ENCODE results near the gene FNDC3A. TPM values are rescaled to one million over a fixed set of nuclear protein-coding genes. Genes with fewer than 3 reads are reported as not detected.
A peak's percentile ranks its signal among the peaks of the same experiment; 100 is the strongest.
"Not testable (repeated sequence)": the region's sequence is repeated elsewhere in the genome, so short reads cannot be mapped to it uniquely, and the experiment has no call there.

Gene FNDC3A
- total RNA-seq, 1 donor from 2014 or later: 22.7 TPM

- TF ChIP-seq CTCF (IDR thresholded peaks at IDR 0.05): no peak
- Histone ChIP-seq H3K4me3 (peak overlapping the region in 1 of 2 donors; percentile 3), H3K27ac (no peak overlapping the region), H3K4me1 (peaks cover 0 to 13% of the 10 kb centered on the region in 2 donors), H3K27me3 (no peaks in the 10 kb centered on the region), H3K36me3 (peaks cover 6 to 23% of the 10 kb centered on the region in 2 donors), H3K9me3 (no peaks in the 10 kb centered on the region)
- intact Hi-C loops (cut with DNase I): loop anchor here (5.0 kb wide), 1 partner anchor 136 kb away; the partner anchor contains the start of gene FNDC3A
- no peak for DNase-seq (ENCODE audit: low spot score in 2 of 2)
Observed at GRCh38 chr13:49112782-49113525, 137.2 kb downstream of the FNDC3A start.

- Histone ChIP-seq H3K27me3 (no peaks in the 10 kb centered on the region), H3K9me3 (no peaks in the 10 kb centered on the region), H3K4me1 (peaks cover 0 to 13% of the 10 kb centered on the region in 2 donors), H3K36me3 (peaks cover 13 to 31% of the 10 kb centered on the region in 2 donors), H3K27ac (no peak overlapping the region), H3K4me3 (peak overlapping the region in 1 of 2 donors; percentile 3)
- no peak for DNase-seq (ENCODE audit: low spot score in 2 of 2)
- intact Hi-C loops (cut with DNase I): loop anchor here (5.0 kb wide), 1 partner anchor 136 kb away; the partner anchor contains the start of gene FNDC3A
- TF ChIP-seq CTCF (IDR thresholded peaks at IDR 0.05): no peak
Observed at GRCh38 chr13:49113526-49114286, 138.0 kb downstream of the FNDC3A start.

- Histone ChIP-seq H3K4me1 (peaks cover 0 to 8% of the 10 kb centered on the region in 2 donors), H3K9me3 (no peaks in the 10 kb centered on the region), H3K27me3 (no peaks in the 10 kb centered on the region), H3K36me3 (peaks cover 19 to 38% of the 10 kb centered on the region in 2 donors), H3K27ac (no peak overlapping the region), H3K4me3 (no peak overlapping the region)
- no peak for DNase-seq (ENCODE audit: low spot score in 2 of 2)
- no peak for TF ChIP-seq CTCF (IDR thresholded peaks at IDR 0.05)
- intact Hi-C loops (cut with DNase I): no loop called here
Observed at GRCh38 chr13:49116873-49117272, 141.2 kb downstream of the FNDC3A start.

- peaks cover 19 to 38% of the 10 kb centered on the region in 2 donors for H3K36me3 ChIP-seq
- H3K4me3 ChIP-seq; H3K9me3 ChIP-seq; intact Hi-C loops (cut with DNase I); H3K4me1 ChIP-seq; DNase-seq (ENCODE audit: low spot score in 2 of 2); H3K27ac ChIP-seq; H3K27me3 ChIP-seq: not testable (repeated sequence)
Observed at GRCh38 chr13:49118455-49118854, 142.7 kb downstream of the FNDC3A start.

GRCh38 chr13:49124693-49125304, 149.1 kb downstream of the FNDC3A start:
- Histone ChIP-seq H3K4me3 (no peak overlapping the region), H3K9me3 (peaks cover 0 to 4% of the 10 kb centered on the region in 2 donors), H3K4me1 (no peaks in the 10 kb centered on the region), H3K27me3 (no peaks in the 10 kb centered on the region), H3K36me3 (no peaks in the 10 kb centered on the region), H3K27ac (no peak overlapping the region)
- intact Hi-C loops (cut with DNase I): no loop called here
- no peak for DNase-seq (ENCODE audit: low spot score in 2 of 2)
- no peak for TF ChIP-seq CTCF (IDR thresholded peaks at IDR 0.05)
